ENCODE data around the gene SFTPD. TPM values are rescaled to one million over a fixed set of nuclear protein-coding genes. Genes with fewer than 3 reads are reported as not detected.

The SFTPD gene
- total and polyA plus RNA-seq, 10 of the 15 experiments (the other 5 are each of a cell fraction or from before 2014, with no cell fraction given): 0.31 TPM; not detected in 9

DNA sequence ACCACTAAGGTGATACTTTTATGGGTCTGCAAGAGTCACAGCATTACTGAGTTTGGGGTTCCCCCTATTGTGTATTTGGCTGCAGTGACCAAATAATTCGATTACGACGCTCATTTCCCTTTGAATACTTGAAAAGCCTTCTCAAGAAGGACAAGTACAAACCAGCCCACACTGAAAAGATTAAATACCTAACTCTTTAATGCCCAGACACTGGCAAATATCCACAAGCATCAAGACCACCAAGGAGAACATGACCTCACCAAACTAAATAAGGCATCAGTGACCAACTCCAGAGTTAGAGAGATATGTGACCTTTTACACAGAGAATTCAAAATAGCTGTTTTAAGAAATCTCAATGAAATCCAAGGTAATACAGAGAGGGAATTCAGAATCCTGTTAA lies 31.8 kb upstream of the SFTPD start:
- no peak for ATAC-seq
- Histone ChIP-seq H4K20me1 (ENCODE audit: control insufficient read depth, insufficient read depth) (no peaks in the 10 kb centered on the region), H3K4me1 (ENCODE audit: control insufficient read depth, insufficient read depth, low read length) (no peaks in the 10 kb centered on the region), H3K27ac (ENCODE audit: control insufficient read depth, insufficient read depth) (no peak overlapping the region), H3K4me2 (ENCODE audit: control insufficient read depth, insufficient read depth) (no peak overlapping the region), H3K79me2 (ENCODE audit: control insufficient read depth, insufficient read depth, low read length) (no peaks in the 10 kb centered on the region), H2AFZ (ENCODE audit: control insufficient read depth, low read depth, low read length) (no peak overlapping the region), H3K4me3 (no peak overlapping the region), H3K27me3 (replicated peaks in 1 of 2; ENCODE audit: control insufficient read depth in 2 of 2, insufficient read depth in 2 of 2, low read length in 1 of 2) (peaks cover 4 to 5% of the 10 kb centered on the region in 2 experiments), H3K9ac (ENCODE audit: control insufficient read depth, insufficient read depth, low read length) (no peak overlapping the region), H3K36me3 (ENCODE audit: control insufficient read depth in 2 of 2, insufficient read depth in 2 of 2, low read length in 1 of 2) (no peaks in the 10 kb centered on the region), H3K9me3 (replicated peaks; ENCODE audit: control insufficient read depth, insufficient read depth, low read length) (no peaks in the 10 kb centered on the region; the same call in 2 of the 3 replicates)
- no peak for DNase-seq (ENCODE audit: low read depth, low spot score)
- no peak for FAIRE-seq
- WGBS (ENCODE audit: insufficient coverage, insufficient replicate concordance, low lambda C conversion rate, missing lambda C conversion rate): 85% methylated on average over 3 of the region's 3 CpGs
- CTCF ChIA-PET: no interaction called here
- no peak for TF ChIP-seq NRF1 (conservative IDR thresholded peaks at IDR 0.05; ENCODE audit: low read depth, low read length)
- TF ChIP-seq, protein P1, sequence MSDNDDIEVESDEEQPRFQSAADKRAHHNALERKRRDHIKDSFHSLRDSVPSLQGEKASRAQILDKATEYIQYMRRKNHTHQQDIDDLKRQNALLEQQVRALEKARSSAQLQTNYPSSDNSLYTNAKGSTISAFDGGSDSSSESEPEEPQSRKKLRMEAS (IDR thresholded peaks at IDR 0.05; ENCODE audit: low read depth, low read length): no peak
- TF ChIP-seq, protein P2, sequence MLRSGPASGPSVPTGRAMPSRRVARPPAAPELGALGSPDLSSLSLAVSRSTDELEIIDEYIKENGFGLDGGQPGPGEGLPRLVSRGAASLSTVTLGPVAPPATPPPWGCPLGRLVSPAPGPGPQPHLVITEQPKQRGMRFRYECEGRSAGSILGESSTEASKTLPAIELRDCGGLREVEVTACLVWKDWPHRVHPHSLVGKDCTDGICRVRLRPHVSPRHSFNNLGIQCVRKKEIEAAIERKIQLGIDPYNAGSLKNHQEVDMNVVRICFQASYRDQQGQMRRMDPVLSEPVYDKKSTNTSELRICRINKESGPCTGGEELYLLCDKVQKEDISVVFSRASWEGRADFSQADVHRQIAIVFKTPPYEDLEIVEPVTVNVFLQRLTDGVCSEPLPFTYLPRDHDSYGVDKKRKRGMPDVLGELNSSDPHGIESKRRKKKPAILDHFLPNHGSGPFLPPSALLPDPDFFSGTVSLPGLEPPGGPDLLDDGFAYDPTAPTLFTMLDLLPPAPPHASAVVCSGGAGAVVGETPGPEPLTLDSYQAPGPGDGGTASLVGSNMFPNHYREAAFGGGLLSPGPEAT (IDR thresholded peaks at IDR 0.05; ENCODE audit: low read depth): no peak
- TF ChIP-seq, protein P3, sequence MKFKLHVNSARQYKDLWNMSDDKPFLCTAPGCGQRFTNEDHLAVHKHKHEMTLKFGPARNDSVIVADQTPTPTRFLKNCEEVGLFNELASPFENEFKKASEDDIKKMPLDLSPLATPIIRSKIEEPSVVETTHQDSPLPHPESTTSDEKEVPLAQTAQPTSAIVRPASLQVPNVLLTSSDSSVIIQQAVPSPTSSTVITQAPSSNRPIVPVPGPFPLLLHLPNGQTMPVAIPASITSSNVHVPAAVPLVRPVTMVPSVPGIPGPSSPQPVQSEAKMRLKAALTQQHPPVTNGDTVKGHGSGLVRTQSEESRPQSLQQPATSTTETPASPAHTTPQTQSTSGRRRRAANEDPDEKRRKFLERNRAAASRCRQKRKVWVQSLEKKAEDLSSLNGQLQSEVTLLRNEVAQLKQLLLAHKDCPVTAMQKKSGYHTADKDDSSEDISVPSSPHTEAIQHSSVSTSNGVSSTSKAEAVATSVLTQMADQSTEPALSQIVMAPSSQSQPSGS (IDR thresholded peaks at IDR 0.05; ENCODE audit: low read length): no peak
- no peak for TF ChIP-seq POLR2A (IDR thresholded peaks at IDR 0.05; ENCODE audit: low read depth, low read length)
- no peak for TF ChIP-seq MXI1 (IDR thresholded peaks at IDR 0.05; ENCODE audit: low read depth, low read length)
- TF ChIP-seq, protein P4, sequence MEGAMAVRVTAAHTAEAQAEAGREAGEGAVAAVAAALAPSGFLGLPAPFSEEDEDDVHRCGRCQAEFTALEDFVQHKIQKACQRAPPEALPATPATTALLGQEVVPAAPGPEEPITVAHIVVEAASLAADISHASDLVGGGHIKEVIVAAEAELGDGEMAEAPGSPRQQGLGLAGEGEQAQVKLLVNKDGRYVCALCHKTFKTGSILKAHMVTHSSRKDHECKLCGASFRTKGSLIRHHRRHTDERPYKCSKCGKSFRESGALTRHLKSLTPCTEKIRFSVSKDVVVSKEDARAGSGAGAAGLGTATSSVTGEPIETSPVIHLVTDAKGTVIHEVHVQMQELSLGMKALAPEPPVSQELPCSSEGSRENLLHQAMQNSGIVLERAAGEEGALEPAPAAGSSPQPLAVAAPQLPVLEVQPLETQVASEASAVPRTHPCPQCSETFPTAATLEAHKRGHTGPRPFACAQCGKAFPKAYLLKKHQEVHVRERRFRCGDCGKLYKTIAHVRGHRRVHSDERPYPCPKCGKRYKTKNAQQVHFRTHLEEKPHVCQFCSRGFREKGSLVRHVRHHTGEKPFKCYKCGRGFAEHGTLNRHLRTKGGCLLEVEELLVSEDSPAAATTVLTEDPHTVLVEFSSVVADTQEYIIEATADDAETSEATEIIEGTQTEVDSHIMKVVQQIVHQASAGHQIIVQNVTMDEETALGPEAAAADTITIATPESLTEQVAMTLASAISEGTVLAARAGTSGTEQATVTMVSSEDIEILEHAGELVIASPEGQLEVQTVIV (IDR thresholded peaks at IDR 0.05; ENCODE audit: borderline replicate concordance, partially characterized antibody): no peak
- no peak for TF ChIP-seq BMI1 (IDR thresholded peaks at IDR 0.05; ENCODE audit: borderline replicate concordance)
- TF ChIP-seq HDAC2 (IDR thresholded peaks at IDR 0.05): no peak
- no peak for TF ChIP-seq MTA3 (IDR thresholded peaks at IDR 0.05; ENCODE audit: borderline replicate concordance, low read length)
- SMC1A ChIA-PET (ENCODE audit: uncharacterized antibody, unreplicated experiment): no interaction called here
- RAD21 ChIA-PET (ENCODE audit: unreplicated experiment): no interaction called here
- intact Hi-C loops (cut with micrococcal nuclease; ENCODE audit: unreplicated experiment) (no loop called here), in situ Hi-C loops (cut with MboI) (no loop called here)
- no TSS peak for BruUV-seq (replicated peaks)
- POLR2A ChIA-PET: no interaction called here
